Subcutaneous adipose tissue (tissue), 4 donors: ENCODE data around the gene SDHAF2. TPM values are rescaled to one million over a fixed set of nuclear protein-coding genes. Genes with fewer than 3 reads are reported as not detected.

ENCODE experiments used
- total RNA-seq, 4 donors: library from RNA; depleted of rRNA; stranded (reverse); fragments of >200 nt; gene quantifications; one replicate each; pipeline ENCODE4 v1.1.0, GENCODE V29; 2016
- TF ChIP-seq, protein P1 (sequence below): fragments of 450-650 bp; IDR thresholded peaks from one replicate; pipeline ENCODE4 v1.5.1; 2016; ENCODE audit warnings: low read depth, mild to moderate bottlenecking, control low read depth, antibody characterized with exemption, moderate library complexity

The SDHAF2 gene
- total RNA-seq, result 10 to 100 TPM; 30.0 to 46.2 (median 33.9) TPM

GRCh38 chr11:61429691-61430582, at the start of gene SDHAF2, which contains the start of gene CPSF7:
TSS of gene SDHAF2 (plus strand) at chr11:61430124. CDS start at chr11:61430147, 23 bp downstream.
TSS of gene CPSF7 (minus strand) at chr11:61429975. CDS start at chr11:61429235, 740 bp downstream.
- TF ChIP-seq, protein P1, sequence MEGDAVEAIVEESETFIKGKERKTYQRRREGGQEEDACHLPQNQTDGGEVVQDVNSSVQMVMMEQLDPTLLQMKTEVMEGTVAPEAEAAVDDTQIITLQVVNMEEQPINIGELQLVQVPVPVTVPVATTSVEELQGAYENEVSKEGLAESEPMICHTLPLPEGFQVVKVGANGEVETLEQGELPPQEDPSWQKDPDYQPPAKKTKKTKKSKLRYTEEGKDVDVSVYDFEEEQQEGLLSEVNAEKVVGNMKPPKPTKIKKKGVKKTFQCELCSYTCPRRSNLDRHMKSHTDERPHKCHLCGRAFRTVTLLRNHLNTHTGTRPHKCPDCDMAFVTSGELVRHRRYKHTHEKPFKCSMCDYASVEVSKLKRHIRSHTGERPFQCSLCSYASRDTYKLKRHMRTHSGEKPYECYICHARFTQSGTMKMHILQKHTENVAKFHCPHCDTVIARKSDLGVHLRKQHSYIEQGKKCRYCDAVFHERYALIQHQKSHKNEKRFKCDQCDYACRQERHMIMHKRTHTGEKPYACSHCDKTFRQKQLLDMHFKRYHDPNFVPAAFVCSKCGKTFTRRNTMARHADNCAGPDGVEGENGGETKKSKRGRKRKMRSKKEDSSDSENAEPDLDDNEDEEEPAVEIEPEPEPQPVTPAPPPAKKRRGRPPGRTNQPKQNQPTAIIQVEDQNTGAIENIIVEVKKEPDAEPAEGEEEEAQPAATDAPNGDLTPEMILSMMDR, result no peak

GRCh38 chr11:61380884-61381283, 49.0 kb upstream of the SDHAF2 start:
- TF ChIP-seq, protein P1, result no peak

DNA sequence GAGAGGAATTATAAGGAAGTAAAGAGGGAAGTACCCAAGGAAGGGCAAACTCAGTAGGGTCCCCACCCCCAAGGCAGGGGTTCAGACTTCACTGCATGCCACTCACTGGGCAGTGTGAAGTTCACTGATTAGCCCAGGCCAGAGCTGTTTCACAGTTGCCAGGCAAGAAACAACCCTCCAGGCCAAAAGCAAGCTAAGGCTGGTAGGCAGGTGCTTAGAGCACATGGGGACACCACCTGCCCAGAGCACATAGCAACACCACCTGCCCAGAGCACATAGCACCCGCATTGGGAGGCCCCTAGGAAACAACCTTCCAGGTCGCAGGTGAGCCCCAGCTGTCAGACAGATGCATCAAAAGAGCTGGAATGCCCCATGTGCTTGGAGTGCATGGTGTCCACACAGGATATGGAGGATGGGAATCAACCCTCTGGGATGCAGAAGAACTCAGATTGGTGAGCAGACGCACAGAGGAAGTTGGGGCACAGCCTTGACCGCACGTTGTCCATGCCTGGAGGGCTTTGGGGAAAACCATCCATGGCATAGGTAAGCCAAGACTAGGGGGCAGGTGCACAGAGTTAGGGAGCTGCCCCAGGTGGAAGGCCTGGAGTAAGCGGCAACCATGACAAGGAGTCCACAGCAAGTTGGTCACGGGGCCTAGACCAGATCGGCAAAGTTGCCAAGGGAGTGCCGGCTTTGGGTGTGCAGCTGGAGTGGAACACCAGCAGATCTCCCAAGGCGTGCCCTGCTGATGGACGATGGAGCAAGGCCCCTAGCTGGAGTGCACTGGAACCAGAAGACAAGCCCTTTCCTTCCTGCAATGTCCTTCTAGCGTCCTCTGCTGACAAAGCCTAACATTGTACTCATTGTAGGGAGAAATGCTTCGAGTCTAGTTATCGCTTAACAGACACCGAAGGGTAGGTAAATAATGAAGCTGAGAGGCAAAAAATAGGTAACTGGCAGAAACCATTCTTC, 45.4 kb upstream of the SDHAF2 start:
- TF ChIP-seq, protein P1, result no peak

- TF ChIP-seq, protein P1, result no peak
Observed at GRCh38 chr11:61390161-61390560, 39.8 kb upstream of the SDHAF2 start.

- TF ChIP-seq, protein P1, result no peak
Observed at GRCh38 chr11:61392981-61393595, 36.8 kb upstream of the SDHAF2 start.

DNA sequence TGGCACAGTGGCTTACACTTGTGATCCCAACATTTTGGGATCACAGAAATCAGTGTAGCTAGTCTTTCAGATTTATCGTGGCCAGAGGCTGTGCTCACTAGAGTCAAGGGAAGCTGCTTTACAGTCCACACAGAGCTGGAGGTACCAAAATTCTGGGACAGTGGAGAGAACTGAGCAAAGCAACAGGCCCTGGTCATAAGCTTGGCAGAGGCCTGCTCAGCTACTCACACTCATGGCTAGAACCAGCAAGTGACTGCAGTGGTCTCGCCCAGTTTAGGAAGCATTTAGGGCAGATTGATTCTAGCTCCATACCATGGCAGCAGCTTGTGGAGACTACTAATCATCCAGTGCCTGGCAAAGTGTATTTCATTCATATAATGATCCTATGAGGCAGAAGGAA, 28.8 kb upstream of the SDHAF2 start:
- TF ChIP-seq, protein P1, result no peak
